Glutamatergic neuron (in vitro differentiated cells): ENCODE data around the gene STX16. TPM values are rescaled to one million over a fixed set of nuclear protein-coding genes. Genes with fewer than 3 reads are reported as not detected.

Source experiments
- DNase-seq: peaks from one replicate; pipeline ENCODE4 v3.0.0; 2022
- H3K27ac Mint-ChIP-seq: one replicate; pipeline ENCODE4 v1.8.0; 2020; ENCODE audit warnings: mild to moderate bottlenecking, mixed read lengths, inconsistent platforms; ENCODE audit not compliant: unreplicated experiment
- H3K27me3 Mint-ChIP-seq: one replicate; pipeline ENCODE4 v1.8.0; 2020; ENCODE audit warnings: mild to moderate bottlenecking, moderate library complexity, mixed read lengths, inconsistent platforms; ENCODE audit not compliant: unreplicated experiment
- H3K36me3 Mint-ChIP-seq: one replicate; pipeline ENCODE4 v1.8.0; 2020; ENCODE audit warnings: mild to moderate bottlenecking, mixed read lengths, inconsistent platforms; ENCODE audit not compliant: unreplicated experiment
- H3K4me1 Mint-ChIP-seq: one replicate; pipeline ENCODE4 v1.8.0; 2020; ENCODE audit warnings: mild to moderate bottlenecking, low read depth, mixed read lengths, inconsistent platforms; ENCODE audit not compliant: unreplicated experiment
- H3K4me3 Mint-ChIP-seq: one replicate; pipeline ENCODE4 v1.8.0; 2020; ENCODE audit warnings: mild to moderate bottlenecking, mixed read lengths, inconsistent platforms; ENCODE audit not compliant: unreplicated experiment
- H3K9me3 Mint-ChIP-seq: one replicate; pipeline ENCODE4 v1.8.0; 2020; ENCODE audit warnings: mild to moderate bottlenecking, moderate library complexity, mixed read lengths, inconsistent platforms; ENCODE audit not compliant: unreplicated experiment
- CTCF ChIP-seq: fragments of 200-600 bp; sonication (generic); IDR thresholded peaks from one replicate; pipeline ENCODE4 v1.5.0; 2021; ENCODE audit not compliant: partially characterized antibody, unreplicated experiment
- total RNA-seq: library from RNA; stranded (reverse); fragmentation: NEBNext Ultra II Directional; extraction: Animal tissue kit (Norgen Biotek cat#: 25700); gene quantifications from one replicate; pipeline ENCODE4 v1.2.1, GENCODE V29; 2021; ENCODE audit not compliant: unreplicated experiment

Gene STX16
- total RNA-seq, 1 donor from 2014 or later: 71.2 TPM

GRCh38 chr20:58714340-58714922 is 63.3 kb downstream of the STX16 start:
- H3K9me3 Mint-ChIP-seq: peaks cover 3% of the 10 kb centered on the region
- DNase-seq: no peak
- no peak for TF ChIP-seq CTCF

GRCh38 chr20:58714923-58715351 is 63.9 kb downstream of the STX16 start:
- DNase-seq: no peak
- H3K9me3 Mint-ChIP-seq: peaks cover 3% of the 10 kb centered on the region
- no peaks in the 10 kb centered on the region for H3K36me3 Mint-ChIP-seq
- H3K27me3 Mint-ChIP-seq: peaks cover 6% of the 10 kb centered on the region
- H3K27ac Mint-ChIP-seq: no peak overlapping the region
- no peak for TF ChIP-seq CTCF
- no peak overlapping the region for H3K4me3 Mint-ChIP-seq
- peaks cover 16% of the 10 kb centered on the region for H3K4me1 Mint-ChIP-seq

More at GRCh38 chr20:58714340-58714922, 63.3 kb downstream of the STX16 start:
- Mint-ChIP-seq H3K36me3 (no peaks in the 10 kb centered on the region), H3K27ac (no peak overlapping the region), H3K4me3 (no peak overlapping the region), H3K4me1 (peaks cover 13% of the 10 kb centered on the region), H3K27me3 (peaks cover 6% of the 10 kb centered on the region)

- no peak for DNase-seq
- H3K4me1 Mint-ChIP-seq: peaks cover 16% of the 10 kb centered on the region
- no peak for TF ChIP-seq CTCF
- no peak overlapping the region for H3K27ac Mint-ChIP-seq
- H3K4me3 Mint-ChIP-seq: no peak overlapping the region
- peaks cover 3% of the 10 kb centered on the region for H3K9me3 Mint-ChIP-seq
- peaks cover 6% of the 10 kb centered on the region for H3K27me3 Mint-ChIP-seq
- H3K36me3 Mint-ChIP-seq: no peaks in the 10 kb centered on the region
Measured at GRCh38 chr20:58715391-58715800, 64.3 kb downstream of the STX16 start.

GRCh38 chr20:58715801-58716475 is 64.9 kb downstream of the STX16 start:
- H3K9me3 Mint-ChIP-seq: peaks cover 3% of the 10 kb centered on the region
- H3K4me1 Mint-ChIP-seq: peaks cover 16% of the 10 kb centered on the region
- no peaks in the 10 kb centered on the region for H3K36me3 Mint-ChIP-seq
- H3K4me3 Mint-ChIP-seq: no peak overlapping the region
- no peak for TF ChIP-seq CTCF
- no peak for DNase-seq
- H3K27ac Mint-ChIP-seq: no peak overlapping the region
- H3K27me3 Mint-ChIP-seq: peaks cover 6% of the 10 kb centered on the region
